Measurements from ENCODE around the gene SLC26A9. TPM values are rescaled to one million over a fixed set of nuclear protein-coding genes. Genes with fewer than 3 reads are reported as not detected.

Gene SLC26A9
- total and polyA plus RNA-seq, 2 experiments from 2014 or later, result not detected

DNA sequence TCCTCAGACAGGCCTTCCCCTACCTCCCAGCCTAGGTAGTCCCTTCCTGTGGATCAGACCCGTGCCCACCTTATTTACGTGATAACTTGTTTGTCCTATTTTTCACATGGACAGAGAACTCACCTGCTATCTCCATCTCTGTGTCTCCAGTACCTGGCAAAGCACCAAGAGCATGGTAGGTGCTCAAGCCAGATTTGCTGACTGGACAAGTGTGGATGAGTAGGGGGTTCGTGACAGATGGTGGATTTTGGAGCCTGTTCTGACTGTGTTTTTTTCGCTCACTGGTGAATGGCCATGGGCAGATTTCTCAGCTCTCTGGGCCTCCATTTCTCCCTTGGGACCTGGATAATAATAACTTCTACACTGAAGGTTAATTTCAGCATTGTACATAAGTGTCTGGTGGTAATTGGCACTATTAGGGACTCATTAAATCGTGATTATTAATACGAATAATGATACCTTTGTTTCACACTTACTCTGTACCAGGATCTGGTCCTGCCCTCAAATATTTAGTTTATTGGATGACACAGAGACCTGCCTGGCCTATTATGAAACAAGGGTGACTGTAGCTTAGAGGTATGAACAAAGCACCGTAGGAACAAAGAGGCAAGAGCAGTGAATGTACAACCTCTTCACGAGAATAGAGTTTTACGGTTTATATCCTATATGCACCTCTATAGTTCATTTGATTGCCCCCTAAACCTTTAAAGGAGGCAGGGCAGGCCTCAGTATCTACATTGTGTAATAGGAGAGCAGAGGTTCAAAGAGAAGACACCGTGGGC is 24.5 kb upstream of the SLC26A9 start:
- Histone ChIP-seq H3K4me2 (no peak overlapping the region), H3K27ac (ENCODE audit: low read depth) (no peak overlapping the region), H3K9me2 (ENCODE audit: insufficient read depth) (no peaks in the 10 kb centered on the region), H3K4me1 (ENCODE audit: insufficient read depth) (no peaks in the 10 kb centered on the region), H3K36me3 (ENCODE audit: insufficient read depth) (no peaks in the 10 kb centered on the region), H3F3A (replicated peaks; ENCODE audit: low read depth) (no peaks in the 10 kb centered on the region), H2AFZ (no peak overlapping the region), H4K20me1 (replicated peaks; ENCODE audit: insufficient read depth) (no peaks in the 10 kb centered on the region), H3K79me2 (replicated peaks; ENCODE audit: insufficient read depth) (no peaks in the 10 kb centered on the region), H3K4me3 (no peak overlapping the region), H3K27me3 (ENCODE audit: insufficient read depth) (no peaks in the 10 kb centered on the region)
- Mint-ChIP-seq H3K27me3 (ENCODE audit: insufficient read depth, low read depth, poor library complexity) (peaks cover 9% of the 10 kb centered on the region), H3K9me3 (no peaks in the 10 kb centered on the region), H3K36me3 (ENCODE audit: low read depth) (no peaks in the 10 kb centered on the region), H3K4me1 (peaks cover 9% of the 10 kb centered on the region; the same call in 2 of the 3 replicates), H3K27ac (no peak overlapping the region), H3K4me3 (no peak overlapping the region)
- TF ChIP-seq STAT1 (IDR thresholded peaks at IDR 0.05; ENCODE audit: unreplicated experiment), result no peak
- ATAC-seq (no peak), DNase-seq (ENCODE audit: low spot score) (no peak)

DNA sequence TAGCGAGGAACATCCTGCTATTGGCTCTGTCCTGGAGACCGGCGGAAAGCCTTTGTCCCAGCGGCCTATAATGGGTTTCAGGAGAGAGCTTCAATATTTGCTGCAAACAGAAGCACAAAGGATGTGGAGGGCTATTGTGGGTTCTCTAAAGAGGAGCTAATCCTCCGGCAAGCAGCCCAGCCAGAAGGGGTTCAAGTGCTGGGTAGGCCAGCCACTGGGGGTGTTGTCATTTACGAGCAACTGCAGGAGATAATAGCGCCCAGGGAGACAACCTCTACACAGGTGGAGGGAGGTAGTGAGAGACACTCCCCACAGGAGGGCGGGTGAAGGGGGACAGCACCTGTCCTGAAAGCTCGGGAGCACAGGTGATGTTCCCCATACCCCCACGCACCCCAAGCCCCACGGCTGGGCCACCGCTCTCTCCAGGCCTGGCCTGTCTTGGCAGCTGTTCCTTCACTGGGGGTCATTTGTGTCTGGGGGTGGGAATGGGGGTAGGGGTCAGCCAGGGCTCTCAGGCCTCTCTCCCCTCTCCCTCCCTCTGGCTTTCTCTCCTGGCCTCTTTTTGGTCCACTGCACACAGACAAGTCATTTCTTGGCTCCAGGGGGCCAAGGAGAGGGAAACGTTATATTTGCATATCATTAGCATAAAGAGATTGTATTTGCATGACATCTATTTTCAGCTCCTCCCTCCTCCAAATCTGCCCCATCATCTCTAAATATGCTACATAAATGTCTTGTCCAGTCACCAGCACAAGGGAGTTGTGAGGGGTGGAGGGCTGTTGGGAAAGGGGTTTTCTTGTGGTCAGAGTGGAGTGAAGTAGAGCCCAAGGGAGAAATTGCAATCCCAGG is 22.0 kb upstream of the SLC26A9 start:
- Mint-ChIP-seq H3K4me1 (peaks cover 11% of the 10 kb centered on the region; the same call in 2 of the 3 replicates), H3K27ac (no peak overlapping the region), H3K27me3 (ENCODE audit: insufficient read depth, low read depth, poor library complexity) (peaks cover 11% of the 10 kb centered on the region), H3K36me3 (ENCODE audit: low read depth) (no peaks in the 10 kb centered on the region), H3K9me3 (no peaks in the 10 kb centered on the region), H3K4me3 (no peak overlapping the region)
- no peaks in the 10 kb centered on the region for H3K27me3 ChIP-seq (ENCODE audit: insufficient read depth)
- no peaks in the 10 kb centered on the region for H3K79me2 ChIP-seq (replicated peaks; ENCODE audit: insufficient read depth)
- no peaks in the 10 kb centered on the region for H3K9me2 ChIP-seq (ENCODE audit: insufficient read depth)
- no peaks in the 10 kb centered on the region for H4K20me1 ChIP-seq (replicated peaks; ENCODE audit: insufficient read depth)
- no peak overlapping the region for H3K4me3 ChIP-seq
- no peak overlapping the region for H3K27ac ChIP-seq (ENCODE audit: low read depth)
- DNase-seq (ENCODE audit: low spot score), result no peak
- H3K36me3 ChIP-seq (ENCODE audit: insufficient read depth), result no peaks in the 10 kb centered on the region
- H3F3A ChIP-seq (replicated peaks; ENCODE audit: low read depth), result no peaks in the 10 kb centered on the region
- ATAC-seq, result peak; percentile 62
- TF ChIP-seq, protein P1, sequence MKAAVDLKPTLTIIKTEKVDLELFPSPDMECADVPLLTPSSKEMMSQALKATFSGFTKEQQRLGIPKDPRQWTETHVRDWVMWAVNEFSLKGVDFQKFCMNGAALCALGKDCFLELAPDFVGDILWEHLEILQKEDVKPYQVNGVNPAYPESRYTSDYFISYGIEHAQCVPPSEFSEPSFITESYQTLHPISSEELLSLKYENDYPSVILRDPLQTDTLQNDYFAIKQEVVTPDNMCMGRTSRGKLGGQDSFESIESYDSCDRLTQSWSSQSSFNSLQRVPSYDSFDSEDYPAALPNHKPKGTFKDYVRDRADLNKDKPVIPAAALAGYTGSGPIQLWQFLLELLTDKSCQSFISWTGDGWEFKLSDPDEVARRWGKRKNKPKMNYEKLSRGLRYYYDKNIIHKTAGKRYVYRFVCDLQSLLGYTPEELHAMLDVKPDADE (IDR thresholded peaks at IDR 0.05), result no peak
- TF ChIP-seq POLR2AphosphoS5 (IDR thresholded peaks at IDR 0.05; ENCODE audit: low read depth) (no peak), NANOG (IDR thresholded peaks at IDR 0.05; ENCODE audit: borderline replicate concordance) (no peak), CREB1 (CRISPR knock-in tag; IDR thresholded peaks at IDR 0.05; ENCODE audit: low read depth) (no peak), REST (IDR thresholded peaks at IDR 0.05; ENCODE audit: unreplicated experiment) (no peak), ZNF462 (CRISPR knock-in tag; IDR thresholded peaks at IDR 0.05) (no peak), ZNF114 (CRISPR knock-in tag; IDR thresholded peaks at IDR 0.05) (no peak), STAT1 (IDR thresholded peaks at IDR 0.05; ENCODE audit: unreplicated experiment) (no peak), EZH2 (IDR thresholded peaks at IDR 0.05; ENCODE audit: low read depth, unreplicated experiment) (no peak)
- no peaks in the 10 kb centered on the region for H3K4me1 ChIP-seq (ENCODE audit: insufficient read depth)
- no peak overlapping the region for H2AFZ ChIP-seq
- no peak overlapping the region for H3K4me2 ChIP-seq

Data from GM23338 (cell line).